Activated naive CD4-positive, alpha-beta T cell (primary cell): ENCODE data around the gene HNF4A.

Experiments used
- DNase-seq, 4 experiments: peaks; one replicate each; lab custom pipeline; 2025; lab: John Stamatoyannopoulos, UW

HNF4A gene

DNA sequence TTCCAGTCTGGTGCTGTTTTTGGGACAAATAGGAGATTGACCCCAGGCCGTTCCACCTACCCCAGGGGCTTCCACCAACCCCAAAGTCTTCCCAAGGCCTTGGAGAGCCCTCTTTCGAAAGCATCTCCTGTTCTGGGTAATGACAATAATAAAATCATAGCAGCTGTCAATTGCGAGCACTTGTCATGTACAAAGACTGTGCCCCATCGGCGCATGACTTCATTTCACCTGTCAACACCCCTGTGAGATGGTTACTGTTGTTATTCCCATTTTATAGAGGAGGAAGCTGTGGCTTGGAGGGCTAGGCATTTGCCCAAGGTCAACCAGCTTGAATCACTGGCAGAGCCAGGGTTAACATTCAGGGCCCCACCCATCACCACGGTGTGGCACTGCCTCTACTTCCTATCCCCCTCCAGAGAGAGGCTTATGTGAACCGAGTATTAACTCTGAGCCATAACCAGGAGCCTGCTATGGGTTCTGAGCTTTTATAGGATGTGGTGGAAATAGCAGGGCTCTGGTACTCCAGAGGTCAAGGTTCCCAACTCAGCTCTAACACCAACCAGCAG lies 51.2 kb downstream of the HNF4A start:
- DNase-seq = no peak

DNA sequence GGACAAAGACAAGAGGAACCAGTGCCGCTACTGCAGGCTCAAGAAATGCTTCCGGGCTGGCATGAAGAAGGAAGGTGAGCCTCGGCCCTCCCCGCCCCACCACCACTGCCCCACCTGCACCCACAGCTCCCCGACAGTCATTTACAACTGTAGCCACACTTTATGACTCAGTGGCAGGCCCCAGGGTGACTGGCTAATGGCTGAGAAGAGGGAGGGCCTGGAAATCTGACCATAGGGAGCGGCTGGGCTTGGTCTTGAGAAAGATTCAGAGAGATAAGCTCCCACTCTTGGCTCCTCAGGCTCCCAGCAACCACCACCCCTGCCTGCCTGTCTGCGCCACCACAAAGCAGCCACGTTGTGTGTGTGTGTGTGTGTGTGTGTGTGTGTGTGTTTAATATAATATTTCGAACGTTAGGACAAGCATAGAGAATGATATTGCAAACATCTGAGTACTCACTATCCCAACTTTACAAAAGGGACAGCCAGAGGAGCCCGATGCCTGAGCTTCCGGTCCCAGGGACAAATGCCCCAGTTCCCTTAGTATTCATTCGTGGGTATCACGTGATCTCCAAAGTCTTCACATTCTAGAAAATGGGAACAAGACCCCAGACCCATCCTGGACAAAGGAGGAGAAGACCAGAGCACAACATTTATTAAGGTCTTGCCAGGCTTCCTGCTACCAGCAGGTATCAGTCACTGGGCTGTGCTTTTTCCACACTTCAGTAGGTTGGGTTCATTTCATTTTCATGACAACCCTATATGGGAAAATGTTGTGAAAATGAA lies 52.1 kb downstream of the HNF4A start:
- no peak for DNase-seq

DNA sequence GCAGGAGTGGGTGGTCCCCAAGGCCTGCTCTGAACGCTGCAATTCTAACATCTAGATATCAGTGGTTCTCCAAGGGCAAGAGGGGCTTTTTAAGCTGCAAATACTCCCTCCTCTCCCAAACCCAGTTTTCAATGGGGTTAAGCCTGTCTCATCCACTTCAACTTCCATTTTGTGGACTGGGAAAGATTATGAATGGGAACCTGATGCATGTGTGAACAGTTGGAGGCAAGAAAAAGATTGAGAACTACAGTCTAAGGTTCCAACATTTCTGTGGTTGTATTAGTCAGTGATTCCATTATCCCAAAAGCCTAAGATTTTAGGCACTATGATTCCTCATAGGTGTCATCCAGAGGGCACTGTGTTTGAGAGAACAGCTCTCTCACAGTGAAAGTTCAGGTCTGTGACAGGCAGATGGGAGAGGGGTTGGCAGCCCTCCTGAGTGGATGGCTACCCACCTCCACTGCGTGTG lies 53.7 kb downstream of the HNF4A start:
- DNase-seq = no peak

DNA sequence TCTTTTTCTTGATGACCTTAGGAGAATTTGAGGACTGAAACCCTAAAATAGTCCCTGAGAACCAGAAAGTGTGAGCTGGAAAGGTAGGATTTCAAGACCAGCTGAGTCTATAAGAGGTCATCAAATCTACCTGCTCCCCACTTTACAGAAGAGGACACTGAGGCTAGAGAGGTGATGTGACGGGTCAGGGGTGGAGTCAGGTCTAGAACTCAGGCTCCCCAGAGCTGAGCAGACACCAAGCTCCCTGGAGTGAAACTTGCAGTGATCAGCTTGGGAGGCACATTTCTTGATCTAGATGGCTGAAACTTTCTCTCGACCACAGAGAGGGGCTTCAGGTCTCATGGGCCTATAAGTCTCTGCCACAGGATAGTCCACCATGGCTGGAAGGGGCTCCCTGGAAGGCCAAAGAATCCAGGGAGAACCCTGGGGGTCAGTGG lies 55.1 kb downstream of the HNF4A start:
- no peak for DNase-seq

DNA sequence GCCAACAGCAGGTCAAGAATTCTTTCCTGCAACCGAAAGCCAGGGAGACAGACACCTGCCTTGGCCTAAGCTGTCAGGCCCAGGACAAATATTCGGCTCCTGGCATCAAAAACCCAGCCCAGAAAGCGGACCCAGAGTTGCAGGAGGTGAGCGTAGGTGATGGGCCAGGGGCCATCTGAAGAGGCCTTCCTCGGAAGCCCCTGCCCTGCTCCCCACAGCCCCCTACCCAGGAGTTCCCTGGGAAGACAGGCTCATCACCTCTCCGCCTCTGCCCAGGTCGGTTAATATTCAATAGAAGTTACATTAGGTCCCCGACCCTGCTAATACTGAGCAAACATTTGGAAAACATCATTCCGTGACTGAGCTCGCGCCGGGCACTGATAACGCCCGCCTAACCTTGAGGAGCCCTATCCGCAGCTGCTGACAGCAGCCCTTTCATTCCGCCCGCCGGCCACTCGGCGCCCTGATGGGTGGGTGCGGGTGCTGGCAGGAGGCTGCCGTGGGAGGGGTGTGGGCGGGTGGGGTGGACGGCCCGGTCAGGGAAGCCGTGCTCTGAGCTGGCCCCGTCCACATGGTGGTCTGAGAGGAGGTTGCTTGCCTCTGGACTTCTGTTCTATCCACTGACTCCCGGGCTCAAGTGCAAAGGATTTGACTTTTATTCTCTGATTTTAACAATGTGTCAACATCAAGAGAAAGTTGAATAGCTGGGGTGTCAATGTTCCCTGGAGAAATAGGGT lies 55.7 kb downstream of the HNF4A start:
- DNase-seq = no peak

DNA sequence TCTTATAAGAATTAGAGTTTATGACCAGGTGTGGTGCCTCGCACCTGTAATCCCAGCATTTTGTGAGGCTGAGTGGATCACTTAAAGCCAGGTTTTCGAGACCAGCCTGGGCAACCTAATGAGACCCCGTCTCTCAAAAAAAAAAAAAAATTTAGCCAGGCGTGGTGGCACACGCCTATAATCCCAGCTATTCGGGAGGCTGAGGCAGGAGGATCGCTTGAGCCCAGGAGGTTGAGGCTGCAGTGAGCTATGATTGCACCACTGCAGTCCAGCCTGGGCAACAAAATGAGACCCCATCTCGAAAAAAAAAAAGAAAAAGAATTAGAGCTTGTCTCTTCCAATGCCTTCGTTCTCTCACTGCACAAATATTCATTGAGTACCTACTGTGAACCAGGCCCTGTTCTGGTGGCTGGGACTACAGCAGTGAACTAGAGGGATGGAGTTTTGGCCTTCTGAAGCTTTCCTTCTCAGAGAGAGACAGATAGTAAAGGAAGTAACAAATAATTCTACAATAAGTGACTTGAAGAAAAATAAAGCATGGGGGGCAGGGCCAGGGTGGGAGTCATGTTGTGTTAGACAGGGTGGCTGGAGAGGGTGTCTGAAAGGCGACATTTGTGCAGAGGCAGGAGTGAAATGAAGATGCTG lies 56.4 kb downstream of the HNF4A start:
- DNase-seq = no peak

DNA sequence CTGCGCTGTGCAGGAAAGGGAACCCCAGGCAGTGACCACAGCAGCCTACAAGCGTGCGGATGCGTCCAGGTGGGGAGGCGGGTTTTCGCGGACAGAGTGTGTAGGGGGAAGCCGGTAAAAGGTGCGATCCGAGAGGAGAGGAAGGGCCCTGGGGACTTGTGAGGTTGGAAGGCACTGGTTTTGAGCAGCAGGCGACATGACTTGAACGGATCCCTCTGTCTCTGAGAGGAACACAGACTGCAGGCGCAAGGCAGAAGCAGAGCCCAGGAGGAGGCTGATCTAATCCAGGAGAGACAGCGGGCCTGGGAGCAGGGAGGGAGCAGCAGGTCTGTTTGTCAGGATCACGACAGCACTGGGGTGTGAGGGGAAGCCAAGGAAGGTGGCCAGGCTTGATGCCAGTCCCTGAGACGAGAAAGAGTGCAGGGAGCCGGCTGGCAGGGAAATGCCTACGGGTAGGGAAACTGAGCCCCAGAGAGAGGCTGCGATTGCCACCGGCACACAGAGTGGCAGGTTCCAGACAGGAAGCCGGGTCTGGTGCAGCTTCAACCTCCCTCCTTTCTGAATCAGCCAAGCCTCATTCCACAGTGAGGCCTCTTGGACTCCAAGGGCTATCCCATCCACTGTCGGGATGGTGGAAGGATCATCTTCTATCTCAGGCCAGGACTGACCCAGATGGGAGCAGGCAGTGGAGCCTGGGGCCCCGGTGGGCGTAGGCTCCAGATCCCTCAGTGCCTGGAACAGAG lies 57.1 kb downstream of the HNF4A start:
- DNase-seq = no peak

DNA sequence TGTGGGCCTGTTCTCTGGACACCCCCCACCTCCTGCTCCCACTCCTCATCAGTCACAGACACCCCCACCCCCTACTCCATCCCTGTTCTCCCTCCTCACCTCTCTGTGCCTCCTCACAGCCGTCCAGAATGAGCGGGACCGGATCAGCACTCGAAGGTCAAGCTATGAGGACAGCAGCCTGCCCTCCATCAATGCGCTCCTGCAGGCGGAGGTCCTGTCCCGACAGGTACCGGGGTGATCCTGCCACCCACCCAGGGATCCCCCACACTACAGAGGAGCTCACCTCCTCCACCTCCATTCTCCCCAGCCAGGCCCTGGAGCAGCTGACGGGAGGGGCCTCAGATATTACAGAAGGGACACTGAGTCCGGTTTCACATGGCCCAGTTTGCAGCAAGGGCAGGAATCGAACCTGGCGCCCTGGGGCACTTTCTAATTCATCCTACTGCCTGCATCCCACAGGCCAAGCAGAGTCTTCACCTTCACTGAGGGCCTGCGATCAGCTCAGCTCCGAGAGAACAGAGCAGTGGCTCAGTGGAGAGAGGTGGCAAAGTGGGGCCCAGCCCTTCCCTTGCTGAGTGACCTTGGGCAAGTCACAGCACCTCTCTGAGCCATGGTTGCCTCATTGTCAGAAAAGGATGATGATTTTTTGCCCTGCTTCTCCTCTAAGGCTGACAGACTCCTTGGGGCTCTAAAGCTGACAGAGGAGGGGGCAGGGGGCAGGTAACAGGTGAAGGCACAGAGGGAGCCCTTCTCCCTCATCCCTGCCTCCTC lies 58.3 kb downstream of the HNF4A start:
- no peak for DNase-seq

DNA sequence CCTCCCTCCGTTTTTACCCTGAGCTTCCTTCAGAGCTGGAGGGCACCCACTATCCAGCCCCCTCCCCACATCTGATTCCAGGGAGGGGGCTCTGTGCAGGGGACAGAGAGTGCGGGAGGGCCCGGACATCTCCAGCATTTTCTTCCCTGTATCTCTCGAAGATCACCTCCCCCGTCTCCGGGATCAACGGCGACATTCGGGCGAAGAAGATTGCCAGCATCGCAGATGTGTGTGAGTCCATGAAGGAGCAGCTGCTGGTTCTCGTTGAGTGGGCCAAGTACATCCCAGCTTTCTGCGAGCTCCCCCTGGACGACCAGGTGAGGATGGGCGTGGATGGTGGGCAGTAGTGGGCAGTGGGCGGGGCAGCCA lies 58.8 kb downstream of the HNF4A start:
- no peak for DNase-seq

DNA sequence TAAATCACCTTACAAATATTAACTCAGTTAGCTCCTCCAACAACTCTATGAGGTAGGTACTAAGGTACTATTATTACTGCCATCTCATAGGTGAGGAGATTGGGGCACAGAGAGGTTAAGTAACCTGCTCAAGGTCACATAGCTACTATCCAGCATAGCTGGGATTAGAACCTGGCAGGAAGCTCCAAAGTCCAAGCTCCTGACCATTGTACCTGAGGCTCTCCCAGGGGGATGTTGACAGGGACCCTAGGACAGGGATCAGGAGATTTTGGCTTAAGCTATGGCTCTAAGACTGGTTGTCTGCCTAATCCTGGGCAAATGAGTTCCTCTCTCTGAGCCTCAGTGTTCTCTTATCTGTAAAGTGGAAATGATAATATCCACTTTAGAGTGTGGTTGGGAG lies 59.3 kb downstream of the HNF4A start:
- no peak for DNase-seq

DNA sequence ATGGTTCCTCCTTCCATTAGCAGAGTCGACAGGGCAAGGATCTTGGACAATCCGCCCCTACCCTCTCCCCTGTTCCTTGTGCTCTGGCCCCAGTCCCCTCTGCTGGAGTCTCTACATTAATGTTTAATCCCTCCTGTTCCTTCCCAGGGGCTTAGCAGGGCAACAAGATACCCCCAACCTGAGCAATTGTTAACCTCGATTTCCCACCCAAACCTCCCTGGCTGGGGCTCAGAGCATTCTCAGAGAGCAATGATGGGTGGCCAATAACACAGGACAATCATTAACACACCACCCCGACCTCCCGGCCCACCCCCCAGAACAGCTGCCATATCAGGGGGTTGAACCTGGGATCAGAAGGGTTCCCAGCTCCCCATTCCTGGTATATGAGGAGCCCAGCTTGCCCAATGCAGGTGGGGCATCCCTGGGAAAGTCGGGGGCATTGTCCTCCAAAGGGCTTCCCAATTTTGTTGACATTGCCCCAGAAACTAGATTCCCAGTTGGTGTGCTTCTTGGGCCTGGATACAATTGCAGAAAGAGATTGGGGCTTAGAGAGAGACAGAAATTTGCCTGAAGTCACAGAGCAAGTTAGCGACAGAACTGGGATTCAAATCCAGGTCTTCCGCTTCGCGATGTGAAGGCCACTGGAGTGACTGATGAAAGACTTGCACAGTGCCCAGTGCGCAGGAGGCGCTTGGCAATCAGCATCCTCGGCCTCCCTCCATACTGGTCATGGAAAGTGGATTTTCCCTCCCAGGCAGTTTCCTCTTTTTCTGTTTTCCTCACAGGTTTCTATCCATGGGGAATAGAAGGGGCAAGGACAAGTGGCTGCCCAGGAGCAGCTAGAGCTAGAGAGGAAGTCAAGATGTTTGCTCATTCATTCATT lies 60.6 kb downstream of the HNF4A start:
- DNase-seq = no peak

DNA sequence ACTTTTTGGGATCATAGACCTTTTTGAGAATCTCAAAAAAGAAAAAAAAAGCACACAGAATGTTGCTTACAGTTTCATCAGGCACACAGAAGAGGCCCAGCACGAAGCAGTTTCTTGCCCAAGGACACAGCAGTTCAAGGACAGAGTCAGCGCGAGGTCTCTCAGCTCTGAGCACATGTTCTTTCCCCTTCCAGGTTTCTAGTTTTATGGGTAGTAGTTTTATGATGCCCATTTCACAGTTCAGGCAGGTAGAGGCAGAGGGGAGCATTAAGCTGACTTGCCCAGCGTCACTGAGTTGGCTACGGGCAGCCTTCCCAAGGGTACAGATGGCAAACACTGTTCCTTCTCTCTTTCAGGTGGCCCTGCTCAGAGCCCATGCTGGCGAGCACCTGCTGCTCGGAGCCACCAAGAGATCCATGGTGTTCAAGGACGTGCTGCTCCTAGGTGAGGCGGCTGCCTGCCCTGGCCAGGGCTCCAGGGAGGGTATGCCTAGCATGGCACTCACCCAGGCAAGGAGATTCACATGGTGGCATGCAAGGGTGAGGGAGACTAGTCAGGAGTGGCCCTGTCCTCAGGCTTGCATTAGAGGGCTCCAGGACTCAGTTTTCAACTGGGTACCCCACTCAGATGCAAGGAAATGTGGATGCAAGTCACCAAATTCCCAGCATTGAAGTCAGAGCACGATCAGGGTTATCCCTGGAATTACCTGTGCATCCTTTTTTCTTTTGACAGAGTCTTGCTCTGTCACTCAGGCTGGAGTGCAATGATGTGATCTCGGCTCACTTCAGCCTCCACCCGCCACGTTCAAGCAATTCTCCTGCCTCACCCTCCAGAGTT lies 62.8 kb downstream of the HNF4A start:
- DNase-seq = no peak

DNA sequence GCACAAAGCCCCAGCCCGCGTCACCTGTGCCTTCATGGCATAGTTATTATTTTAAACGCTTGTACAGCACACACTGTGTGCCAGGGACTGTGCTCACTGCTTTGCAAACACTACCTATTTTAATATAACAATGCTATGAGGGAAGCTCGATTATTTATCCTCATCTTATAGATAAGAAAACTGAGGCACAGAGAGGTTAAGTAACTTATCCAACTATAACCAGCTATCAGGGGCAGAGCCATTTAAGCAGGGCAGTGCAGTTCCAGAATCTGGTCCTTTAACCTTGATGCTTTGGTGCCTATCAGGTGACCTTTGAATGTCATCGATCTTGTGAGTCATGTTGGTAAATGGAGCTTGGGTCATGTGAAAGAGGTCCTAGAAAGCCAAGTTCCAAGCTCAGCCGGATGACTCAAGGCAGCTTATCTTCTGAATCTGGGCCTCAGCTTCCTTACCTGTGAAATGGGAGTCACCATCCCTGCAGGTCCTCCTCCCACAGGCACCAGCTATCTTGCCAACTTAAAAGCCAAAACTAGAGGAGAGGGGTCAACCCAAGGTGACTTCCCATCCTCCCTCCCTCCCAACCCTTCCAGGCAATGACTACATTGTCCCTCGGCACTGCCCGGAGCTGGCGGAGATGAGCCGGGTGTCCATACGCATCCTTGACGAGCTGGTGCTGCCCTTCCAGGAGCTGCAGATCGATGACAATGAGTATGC lies 63.8 kb downstream of the HNF4A start:
- no peak for DNase-seq

DNA sequence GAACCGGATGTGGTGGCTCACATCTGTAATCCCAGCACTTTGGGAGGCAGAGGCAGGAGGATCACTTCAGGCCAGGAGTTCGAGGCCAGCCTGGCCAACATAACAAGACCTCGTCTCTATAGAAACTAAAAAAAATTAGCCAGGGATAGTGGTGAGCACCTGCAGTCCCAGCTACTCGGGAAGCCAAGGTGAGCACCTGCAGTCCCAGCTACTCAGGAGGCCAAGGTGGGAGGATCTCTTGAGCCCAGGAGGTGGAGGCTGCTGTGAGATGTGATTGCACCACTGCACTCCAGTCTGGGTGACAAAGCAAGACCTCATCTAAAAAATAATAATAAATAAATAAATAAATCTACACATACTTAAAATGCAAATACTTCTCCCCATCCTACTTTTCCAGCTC lies 65.0 kb downstream of the HNF4A start:
- no peak for DNase-seq

DNA sequence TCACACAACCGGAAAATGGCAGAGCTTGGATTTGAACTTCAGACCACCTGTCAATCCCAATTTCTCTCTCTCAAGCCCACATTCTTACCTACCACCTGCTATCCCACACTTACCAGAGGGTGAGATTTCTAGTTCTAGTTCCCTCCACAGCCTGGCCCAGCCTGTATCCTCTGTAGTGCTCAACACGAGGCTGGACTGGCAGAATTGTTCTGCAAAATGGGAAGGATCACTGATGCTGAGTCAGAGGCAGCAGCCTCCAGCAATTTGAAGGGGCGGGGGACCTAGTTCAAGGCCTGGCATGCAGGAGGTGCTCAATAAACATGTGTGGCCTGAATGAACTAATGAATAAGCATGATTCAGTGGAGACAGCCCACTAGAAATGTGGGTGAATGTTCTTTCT lies 66.6 kb downstream of the HNF4A start:
- no peak for DNase-seq

DNA sequence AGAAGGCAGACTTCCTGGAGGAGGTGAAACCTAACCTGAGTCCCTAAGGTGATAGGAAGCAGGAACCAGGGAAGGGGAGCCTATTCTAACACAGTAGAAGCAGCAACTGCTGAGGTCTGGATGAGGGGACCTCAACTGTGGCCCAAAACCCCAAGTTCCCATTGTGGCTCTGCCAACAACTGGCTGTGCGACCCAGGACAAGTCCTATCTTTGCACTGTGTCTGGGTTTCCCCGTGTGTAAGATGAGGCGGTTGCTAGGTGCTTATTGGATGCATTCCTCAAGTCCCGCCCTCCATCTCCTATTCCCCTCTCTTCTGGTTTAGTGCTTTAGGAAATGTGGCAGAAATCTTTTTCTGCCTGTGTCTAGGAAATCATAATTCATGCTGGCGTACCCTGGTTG lies 68.0 kb downstream of the HNF4A start:
- DNase-seq = no peak

DNA sequence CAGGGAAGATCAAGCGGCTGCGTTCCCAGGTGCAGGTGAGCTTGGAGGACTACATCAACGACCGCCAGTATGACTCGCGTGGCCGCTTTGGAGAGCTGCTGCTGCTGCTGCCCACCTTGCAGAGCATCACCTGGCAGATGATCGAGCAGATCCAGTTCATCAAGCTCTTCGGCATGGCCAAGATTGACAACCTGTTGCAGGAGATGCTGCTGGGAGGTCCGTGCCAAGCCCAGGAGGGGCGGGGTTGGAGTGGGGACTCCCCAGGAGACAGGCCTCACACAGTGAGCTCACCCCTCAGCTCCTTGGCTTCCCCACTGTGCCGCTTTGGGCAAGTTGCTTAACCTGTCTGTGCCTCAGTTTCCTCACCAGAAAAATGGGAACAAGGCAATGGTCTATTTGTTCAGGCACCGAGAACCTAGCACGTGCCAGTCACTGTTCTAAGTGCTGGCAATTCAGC lies 68.6 kb downstream of the HNF4A start:
- DNase-seq = no peak

DNA sequence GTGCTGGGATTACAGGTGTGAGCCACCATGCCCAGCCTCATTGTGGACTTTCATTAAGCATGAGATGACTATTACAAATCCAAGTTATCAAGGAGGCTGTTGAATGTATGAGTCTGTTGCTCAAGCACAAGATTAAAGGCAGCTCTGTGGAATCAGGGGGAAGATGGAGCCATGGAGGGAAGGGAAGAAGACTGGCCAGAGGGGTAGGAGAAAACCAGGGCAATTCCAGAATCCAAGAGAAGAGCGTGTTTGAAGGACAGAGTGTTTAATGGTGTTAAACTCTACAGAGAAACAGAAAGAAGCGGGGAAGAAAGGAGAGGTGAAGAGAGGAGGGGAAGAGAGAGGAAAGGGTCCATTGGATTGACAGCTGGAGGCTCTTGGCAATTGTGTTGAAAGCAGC lies 70.4 kb downstream of the HNF4A start:
- no peak for DNase-seq
